HG02970 (cell line): ENCODE results near the gene UPK3BL1.
"Not testable (repeated sequence)": the region's sequence is repeated elsewhere in the genome, so short reads cannot be mapped to it uniquely, and the experiment has no call there.

Experiments
- ATAC-seq: cut with Tn5 transposase; IDR thresholded peaks from one replicate; pipeline ENCODE4 v1.9.1; 2021; ENCODE audit warnings: mild to moderate bottlenecking, moderate library complexity, moderate number of reproducible peaks; ENCODE audit not compliant: unreplicated experiment, low FRiP score

UPK3BL1 gene, protein sequence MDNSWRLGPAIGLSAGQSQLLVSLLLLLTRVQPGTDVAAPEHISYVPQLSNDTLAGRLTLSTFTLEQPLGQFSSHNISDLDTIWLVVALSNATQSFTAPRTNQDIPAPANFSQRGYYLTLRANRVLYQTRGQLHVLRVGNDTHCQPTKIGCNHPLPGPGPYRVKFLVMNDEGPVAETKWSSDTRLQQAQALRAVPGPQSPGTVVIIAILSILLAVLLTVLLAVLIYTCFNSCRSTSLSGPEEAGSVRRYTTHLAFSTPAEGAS

DNA sequence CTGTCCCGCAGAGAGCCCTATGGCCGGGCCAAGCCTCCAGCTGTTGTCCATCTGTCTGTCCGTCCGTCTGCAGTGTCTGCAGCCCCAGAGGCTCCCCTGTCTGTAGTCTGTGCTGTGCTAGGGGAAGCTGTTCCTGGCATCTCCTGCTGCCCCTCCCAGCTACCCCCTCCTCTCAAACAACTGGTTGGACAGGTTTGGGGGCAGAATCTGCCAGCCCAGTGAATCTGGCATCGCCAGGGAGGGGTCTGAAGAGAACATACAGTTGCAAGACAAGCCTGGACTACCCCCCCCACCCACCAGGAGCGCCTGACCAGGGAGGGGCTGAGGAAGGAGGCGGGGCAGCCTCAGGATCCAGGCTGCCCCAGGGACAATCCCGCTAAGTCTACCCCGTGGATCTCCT is at the start of gene UPK3BL1:
Gene UPK3BL1 (minus strand): TSS at position 101 of the 400 bp plus-strand sequence. CDS start 50 bp downstream, at position 51.
- not testable (repeated sequence) for ATAC-seq

DNA sequence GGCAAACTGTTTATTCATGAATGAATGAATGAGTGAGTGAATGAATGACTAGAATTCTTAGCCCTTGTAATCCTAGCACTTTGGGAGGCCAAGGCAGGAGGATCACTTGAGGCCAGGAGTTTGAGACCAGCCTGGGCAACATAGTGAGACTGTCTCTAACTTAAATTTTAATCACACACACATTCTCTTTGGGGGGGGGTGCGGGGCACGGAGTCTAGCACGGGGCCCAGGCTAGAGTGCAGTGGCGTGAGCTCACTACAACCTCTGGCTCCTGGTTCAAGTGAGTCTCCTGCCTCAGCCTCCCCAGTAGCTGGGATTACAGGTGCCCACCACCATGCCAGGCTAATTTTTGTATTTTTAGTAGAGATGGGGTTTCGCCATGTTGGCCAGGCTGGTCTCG is 48.0 kb upstream of the UPK3BL1 start:
- ATAC-seq, result not testable (repeated sequence)

DNA sequence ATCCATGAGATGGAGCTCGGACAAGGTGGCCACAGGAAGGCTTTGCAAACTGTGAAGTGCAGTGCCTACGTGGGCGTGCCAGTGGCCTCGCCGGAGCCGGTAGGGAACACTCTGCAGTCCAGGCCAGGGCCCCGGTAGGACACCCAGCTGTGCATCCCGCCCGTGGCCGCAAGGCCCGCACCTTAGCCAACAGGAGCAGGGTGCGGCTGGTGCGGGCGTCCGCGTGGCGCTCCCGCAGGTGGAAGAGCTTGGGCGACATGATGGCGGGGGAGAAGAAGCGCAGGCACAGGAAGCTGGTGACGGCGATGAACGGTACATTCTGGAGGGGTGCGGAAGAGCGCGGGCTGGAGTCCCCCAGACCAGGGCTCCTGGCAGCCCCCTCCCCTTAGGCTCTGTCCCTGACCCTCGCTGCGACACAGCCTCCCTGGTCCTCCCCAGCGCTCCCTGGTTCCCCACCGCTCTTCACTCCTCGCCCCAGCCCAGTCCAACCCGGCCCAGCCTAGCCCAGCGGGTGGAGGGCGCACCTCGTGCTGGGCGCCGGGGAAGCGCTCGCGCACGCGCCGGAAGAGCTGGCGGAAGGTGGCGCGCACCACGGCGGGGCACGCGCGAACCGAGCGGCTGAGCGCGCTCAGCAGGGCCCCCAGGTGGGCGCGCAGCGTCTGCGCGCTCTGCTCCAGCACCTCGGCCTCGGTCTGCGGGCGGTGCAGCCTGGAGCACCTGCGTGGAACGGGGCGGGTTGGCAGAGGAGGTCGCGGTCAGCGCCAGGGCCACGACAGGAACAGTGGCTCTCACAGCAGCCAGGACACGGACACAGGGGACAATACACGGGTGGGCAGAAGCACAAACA is 47.1 kb upstream of the UPK3BL1 start:
- peak; percentile 53 for ATAC-seq

DNA sequence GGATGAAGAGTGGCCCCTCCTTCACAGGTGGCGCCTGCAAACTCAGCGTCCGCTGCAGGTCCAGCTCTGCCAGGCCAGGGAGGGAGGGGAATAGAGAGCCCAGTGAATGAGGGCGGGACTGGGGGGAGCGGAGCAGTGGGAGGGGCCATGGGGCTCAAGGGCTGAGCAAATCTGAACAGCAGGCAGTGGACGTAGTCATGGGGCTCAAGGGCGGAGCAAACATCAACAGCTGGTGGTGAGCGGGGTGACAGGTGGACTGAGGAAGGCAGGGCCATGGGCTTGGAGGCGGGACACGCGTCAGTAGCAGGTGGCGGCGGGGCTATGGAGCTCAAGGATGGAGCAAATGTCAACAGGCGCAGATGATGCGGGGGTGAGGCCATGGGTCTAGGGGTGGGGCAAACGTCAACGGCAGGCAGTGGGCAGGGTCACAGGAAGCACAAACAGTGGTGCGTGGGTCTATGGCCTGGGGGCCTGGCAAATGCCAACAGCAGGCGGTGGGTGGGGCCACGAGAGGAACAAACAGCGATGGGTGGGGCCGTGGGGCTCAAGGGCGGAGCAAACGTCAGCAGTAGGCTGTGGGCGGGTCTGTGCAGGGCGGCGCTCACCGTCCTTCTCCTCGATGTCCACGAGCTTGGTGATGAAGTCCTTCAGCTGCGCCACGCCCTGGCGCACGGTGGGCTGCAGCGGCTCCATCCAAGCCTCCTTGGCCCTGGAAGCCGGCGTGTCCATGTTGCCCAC is 45.9 kb upstream of the UPK3BL1 start:
- not testable (repeated sequence) for ATAC-seq

DNA sequence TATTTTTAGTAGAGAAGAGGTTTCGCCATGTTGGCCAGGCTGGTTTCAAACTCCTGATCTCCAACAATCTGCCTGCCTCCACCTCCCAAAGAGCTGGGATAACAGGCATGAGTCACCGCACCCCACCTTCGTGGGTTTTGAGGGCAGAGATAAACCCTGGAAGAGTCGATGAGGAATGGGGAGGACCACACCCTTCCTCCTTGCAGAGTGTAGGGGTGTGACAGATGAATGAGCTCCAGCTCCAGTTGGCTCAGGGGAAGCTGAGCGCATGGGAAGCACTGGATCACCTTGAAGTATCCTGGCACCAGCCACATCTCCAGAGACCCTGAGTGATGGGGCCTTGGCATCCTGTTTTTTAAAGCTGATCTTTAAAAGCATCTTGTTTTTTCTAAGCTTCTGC is 40.0 kb upstream of the UPK3BL1 start:
- ATAC-seq, result not testable (repeated sequence)

DNA sequence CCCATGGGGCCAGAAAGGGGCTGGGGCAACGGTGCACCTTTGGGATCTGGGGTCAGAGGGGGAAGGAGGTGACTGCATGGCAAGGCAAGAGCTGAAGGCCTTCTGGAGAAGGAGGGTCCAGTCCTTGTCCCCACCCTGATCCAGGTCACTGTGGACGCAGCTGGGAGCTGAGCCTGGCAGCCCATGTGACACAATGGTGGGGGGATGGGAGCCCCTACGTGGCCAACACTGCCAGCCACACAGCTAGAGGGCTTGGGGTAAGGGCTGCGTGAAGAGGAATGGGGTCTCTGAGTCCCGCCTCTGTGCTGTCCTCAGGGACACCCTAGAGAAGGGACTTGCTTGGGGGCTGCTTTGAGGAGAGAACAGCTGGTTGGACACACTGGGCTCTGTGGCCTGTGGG is 38.2 kb upstream of the UPK3BL1 start:
- ATAC-seq, result not testable (repeated sequence)

DNA sequence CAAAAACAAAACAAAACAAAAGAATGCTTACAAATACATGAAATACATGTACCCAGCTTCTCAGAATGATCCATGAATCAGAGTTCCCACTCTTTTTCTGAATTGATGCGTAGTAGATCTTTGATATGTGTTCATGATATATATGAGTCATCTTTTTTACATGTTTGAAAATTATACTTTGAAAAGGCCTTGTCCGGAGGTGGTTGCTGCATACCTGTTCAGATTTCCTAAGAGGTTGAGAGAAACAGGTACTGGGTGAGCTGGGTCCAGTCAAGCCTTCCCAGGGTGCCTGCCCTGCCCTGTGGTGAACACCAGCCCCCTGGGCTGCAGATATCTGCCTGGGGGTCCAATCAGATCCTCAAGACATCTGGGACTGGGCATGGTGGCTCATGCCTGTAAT is 33.0 kb upstream of the UPK3BL1 start:
- ATAC-seq, result not testable (repeated sequence)

DNA sequence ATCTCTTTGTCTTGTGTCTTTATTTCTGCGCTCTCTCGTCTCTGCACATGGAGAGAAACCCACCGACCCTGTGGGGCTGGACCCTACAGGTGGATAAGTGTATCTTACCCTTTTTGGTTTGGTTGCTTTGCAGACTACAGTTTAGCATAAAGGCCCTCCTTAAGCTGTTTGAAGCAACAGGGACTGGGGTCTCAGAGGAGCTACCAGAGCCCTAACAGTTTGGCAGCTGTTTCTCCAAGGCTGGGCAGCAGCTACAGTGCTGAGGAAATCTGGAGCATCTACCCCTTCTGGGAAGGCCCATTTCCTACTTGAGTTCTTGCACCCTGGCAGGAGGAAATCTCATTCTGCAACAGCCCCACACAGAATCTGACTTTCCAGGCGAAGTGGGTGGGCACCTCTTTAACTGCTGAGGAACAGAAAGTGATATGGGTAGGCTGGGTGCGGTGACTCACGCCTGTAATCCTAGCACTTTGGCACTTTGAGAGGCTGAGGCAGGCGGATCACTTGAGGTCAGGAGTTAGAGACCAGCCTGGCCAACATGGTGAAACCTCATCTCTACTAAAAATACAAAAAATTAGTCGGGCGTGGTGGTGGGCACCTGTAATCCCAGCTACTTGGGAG is 31.0 kb upstream of the UPK3BL1 start:
- not testable (repeated sequence) for ATAC-seq

DNA sequence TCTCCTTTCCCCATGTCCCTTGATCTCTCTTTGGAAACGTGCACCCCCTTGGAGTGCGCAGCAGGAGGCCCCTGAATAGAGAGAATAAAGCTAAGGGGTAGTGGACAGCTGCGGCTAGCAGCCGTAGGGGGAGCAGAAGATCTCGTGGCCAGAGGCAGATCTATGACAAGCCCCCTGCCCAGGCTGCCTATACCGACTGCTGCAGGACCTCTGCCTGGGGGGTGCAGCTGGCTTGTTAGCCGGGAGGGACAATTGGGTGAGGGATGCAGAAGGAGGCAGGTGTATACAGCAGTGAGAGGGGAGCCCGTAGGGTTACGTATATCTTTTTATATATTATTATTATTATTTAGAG is 29.3 kb upstream of the UPK3BL1 start:
- ATAC-seq, result peak; percentile 39

DNA sequence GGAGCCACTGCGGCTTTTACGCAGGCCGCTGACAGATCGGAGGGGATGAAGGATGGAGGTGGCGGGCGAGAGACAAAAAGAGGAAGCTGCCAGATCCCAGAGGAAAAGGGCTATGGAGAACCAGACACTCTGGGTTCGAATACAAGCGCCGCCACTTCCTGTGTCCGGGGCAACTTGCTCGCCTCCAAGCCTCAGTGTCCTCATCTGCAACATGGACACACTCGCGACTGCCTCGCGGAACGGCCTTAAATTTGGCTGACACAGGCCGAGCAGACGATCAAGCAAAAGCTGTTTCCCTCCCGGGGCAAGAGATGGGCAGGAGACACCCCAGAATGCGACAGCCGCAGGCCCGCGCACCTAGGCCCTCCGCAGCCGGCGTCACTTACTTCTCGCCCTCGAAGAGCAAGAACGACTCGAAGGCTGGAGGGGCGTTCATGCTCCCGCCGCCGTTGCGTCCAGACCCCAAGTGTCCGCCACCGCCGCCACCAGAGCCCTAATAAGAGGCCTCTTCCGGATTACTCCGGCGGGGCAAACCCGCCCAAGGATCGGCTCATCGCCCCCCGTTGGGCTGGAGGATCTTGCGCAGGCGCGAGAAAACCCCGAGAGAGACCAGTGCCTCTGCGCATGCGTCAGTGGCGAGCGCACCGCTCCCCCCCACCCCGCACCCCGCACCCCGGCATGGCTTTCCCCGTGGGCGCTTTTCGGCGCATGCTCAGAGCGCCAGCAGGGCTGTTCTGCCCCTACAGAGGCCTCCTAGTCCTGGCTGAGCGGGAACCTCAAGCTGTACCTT is 28.8 kb upstream of the UPK3BL1 start, which contains the start of gene POLR2J2:
Gene POLR2J2 (minus strand): TSS at position 498 of the 790 bp plus-strand sequence. CDS start 62 bp downstream, at position 436.
- peak; percentile 56 for ATAC-seq

DNA sequence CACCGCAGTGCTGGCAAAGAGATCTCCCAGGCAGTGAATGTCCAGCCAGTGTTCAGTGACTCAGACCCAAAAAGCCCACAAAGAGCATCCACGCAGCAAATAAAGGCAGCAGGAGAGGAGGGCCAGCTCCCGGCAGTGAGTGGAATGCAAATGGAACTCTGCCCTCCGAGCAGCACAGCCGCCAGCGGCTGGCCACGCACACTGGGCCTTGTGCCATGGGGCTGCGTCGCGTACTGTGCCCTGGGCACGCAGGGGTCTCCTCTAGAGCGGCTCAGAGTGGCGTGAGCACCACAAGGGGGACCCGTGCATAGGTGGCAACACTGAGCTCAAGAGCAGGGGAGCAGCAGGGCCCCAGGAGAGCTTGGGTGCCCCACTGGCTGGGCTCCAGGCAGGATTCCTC is 24.9 kb upstream of the UPK3BL1 start:
- not testable (repeated sequence) for ATAC-seq

DNA sequence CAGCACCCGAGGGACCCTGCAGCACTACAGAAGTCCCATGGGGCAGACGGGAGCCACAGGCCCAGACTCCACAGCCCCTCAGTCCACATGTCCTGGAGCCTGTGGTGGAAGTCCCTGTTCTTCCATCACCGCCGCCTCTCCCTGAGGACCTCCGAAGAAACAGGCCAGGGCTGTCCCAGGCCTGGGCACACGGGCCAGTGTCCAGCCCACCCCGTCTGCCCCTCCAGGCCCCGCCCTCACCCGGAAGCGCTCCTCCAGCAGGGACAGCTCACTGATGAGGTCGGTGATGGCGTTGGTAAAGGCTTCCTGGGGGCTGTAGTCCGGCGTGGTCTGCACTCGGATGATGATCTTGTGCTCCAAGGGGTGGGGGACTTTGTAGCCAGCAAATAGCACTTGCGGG is 24.3 kb upstream of the UPK3BL1 start:
- not testable (repeated sequence) for ATAC-seq

DNA sequence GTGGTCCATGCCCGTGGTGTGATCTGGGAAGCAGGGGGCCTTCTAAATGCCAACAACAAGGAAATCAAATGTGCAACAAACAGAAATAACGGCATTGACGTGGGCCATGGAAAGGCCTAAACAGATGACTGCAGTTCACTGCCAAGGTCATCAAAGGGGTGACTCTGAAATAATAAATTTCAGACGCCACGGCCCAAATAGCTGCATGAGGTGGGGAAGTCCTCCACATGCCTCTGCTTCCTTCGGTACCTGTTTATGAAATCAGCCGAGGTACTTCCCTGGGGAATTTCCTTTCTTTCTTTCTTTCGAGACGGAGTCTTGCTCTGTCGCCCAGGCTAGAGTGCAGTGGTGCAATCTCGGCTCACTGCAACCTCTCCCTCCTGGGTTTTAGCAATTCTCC is 22.2 kb upstream of the UPK3BL1 start:
- not testable (repeated sequence) for ATAC-seq

DNA sequence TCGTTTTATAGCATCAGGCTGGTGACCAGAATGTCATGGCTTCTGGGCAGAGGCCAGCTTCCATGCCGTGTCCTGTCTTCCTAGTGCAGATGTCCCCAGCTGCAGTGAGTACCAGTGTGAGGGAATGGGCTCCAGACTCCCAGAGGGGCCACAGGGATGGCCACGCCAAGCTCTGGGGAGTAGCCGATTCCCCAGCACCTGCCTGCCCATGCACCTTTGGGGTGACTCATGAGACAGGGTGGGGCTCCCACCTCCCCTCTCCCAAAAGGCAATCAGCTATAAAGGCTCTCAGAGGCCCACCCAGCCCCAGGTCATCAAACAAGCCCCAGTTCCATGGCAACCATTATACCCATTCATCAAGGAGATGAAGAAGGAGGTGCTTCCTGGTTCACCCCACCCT is 7.3 kb upstream of the UPK3BL1 start, which contains the start of gene SPDYE2B:
Gene SPDYE2B (plus strand): TSS at position 396 of the 400 bp plus-strand sequence. CDS start 2,030 bp downstream, outside the sequence.
- ATAC-seq, result not testable (repeated sequence)

DNA sequence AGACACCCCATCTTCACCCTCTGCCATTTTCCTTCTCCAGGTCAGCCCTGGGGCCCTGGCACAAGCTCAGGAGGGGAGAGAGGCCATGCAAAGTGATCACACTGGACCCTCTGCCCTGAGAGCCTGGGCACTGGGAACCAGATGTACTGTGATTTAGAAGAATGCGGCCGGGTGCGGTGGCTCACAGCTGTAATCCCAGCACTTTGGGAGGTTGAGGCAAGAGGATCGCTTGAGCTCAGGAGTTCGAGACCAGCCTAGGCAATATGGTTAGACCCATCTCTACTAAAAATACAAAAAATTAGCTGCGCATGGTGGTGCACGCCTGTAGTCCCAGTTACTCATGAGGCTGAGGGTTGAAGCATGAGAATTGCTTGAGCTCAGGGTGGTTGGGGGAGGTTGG is 5.2 kb upstream of the UPK3BL1 start:
- ATAC-seq, result not testable (repeated sequence)

DNA sequence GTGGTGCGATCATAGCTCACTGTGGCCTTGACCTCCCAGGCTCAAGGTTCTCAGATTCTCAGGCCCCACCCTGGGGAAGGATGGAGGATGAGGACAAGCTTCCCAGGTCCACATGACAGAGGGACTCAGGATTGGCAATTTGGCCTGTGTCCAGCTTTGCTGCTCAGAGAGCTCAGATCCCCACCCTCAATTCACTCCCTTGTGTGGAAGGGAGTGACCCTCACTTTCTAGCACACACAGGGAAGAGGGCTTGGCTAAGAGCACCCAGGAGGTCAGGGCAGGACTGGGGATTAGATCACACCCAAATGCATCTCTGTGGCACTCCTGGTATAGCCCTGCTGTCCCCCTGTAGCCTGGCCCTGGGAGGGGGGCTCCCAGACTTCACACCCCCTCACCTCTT is 813 bp upstream of the UPK3BL1 start:
- ATAC-seq, result not testable (repeated sequence)

DNA sequence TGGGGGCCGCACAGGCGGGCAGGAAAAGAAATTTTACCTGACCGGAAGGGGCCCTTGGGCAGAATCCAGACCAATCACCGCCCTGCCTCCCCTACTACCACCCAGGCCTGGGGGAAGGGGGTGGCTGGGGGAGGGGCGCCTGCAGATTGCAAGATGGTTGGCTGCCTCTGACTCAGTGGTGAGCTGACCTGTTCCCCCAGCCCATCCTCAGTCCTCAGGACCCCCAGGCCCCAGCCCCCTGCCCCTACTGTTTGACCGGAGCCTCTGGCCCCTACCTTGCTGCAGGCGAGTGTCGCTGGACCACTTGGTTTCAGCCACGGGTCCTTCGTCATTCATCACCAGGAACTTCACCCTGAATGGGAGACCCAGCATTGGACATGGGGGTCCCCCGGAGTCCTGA is 3.7 kb downstream of the UPK3BL1 start:
- ATAC-seq, result not testable (repeated sequence)

DNA sequence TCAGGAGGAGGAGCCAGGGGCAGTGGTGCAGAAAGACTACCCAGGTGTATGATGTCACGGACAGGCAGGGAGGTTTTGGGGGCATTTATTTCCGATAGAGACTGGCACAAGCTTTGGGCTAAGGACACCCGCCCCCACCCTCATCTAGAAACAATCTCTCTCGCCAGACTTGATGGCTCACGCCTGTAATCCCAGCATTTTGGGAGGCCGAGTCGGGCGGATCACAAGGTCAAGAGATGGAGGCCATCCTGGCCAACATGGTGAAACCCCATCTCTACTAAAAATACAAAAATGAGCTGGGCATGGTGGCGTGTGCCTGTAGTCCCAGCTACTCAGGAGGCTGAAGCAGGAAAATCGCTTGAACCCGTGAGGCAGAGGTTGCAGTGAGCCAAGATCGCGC is 5.6 kb downstream of the UPK3BL1 start:
- not testable (repeated sequence) for ATAC-seq

DNA sequence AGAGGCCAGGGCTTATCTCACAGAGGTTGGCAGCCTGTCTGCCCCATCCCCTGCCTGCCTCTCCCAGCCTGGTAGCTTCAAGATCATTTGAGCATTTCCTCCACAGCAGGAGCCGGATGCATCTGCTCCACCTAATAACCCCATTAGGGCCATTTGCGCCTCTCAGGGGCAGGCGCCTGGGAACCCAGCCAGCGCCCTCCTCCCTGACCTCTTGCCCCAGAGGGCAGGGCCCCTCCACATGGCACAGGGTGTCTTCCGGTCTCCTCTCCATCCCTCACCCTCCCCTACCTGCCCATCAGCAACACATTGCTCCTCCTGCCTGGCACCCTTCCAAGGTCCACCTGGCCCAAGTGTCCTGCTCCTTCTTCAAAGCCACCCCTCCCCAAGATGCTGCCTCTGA is 7.2 kb downstream of the UPK3BL1 start:
- not testable (repeated sequence) for ATAC-seq
